ENCODE measurements around the gene ETNK1. TPM values are rescaled to one million over a fixed set of nuclear protein-coding genes. Genes with fewer than 3 reads are reported as not detected.
A peak's percentile ranks its signal among the peaks of the same experiment; 100 is the strongest.
"Not testable (repeated sequence)": the region's sequence is repeated elsewhere in the genome, so short reads cannot be mapped to it uniquely, and the experiment has no call there.

ETNK1 gene
- total RNA-seq, 4 donors from 2014 or later: 22.3 to 61.4 (median 25.7) TPM

- no peak overlapping the region for H3K4me3 ChIP-seq
- TF ChIP-seq EP300 (IDR thresholded peaks at IDR 0.05): no peak
- no peak for TF ChIP-seq CTCF (IDR thresholded peaks at IDR 0.05)
- no peak for TF ChIP-seq POLR2AphosphoS5 (IDR thresholded peaks at IDR 0.05)
- no peak for TF ChIP-seq POLR2A (IDR thresholded peaks at IDR 0.05)
- no peaks in the 10 kb centered on the region for H3K36me3 ChIP-seq
- no peak overlapping the region for H3K27ac ChIP-seq
- 58% methylated on average over 4 of the region's 4 CpGs for WGBS
- H3K4me1 ChIP-seq: no peaks in the 10 kb centered on the region
- no peak for DNase-seq (ENCODE audit: low spot score in 2 of 2)
- H3K27me3 ChIP-seq: no peaks in the 10 kb centered on the region
- peaks cover 3% of the 10 kb centered on the region for H3K9me3 ChIP-seq
These were observed 15.5 kb upstream of the ETNK1 start for GRCh38 chr12:22609501-22609900.

- Histone ChIP-seq H3K4me3 (no peak overlapping the region), H3K27me3 (no peaks in the 10 kb centered on the region), H3K27ac (no peak overlapping the region), H3K36me3 (no peaks in the 10 kb centered on the region), H3K4me1 (no peaks in the 10 kb centered on the region), H3K9me3 (peaks cover 3% of the 10 kb centered on the region)
- WGBS: 64% methylated on average over 3 of the region's 3 CpGs
- TF ChIP-seq EP300 (IDR thresholded peaks at IDR 0.05) (no peak), POLR2A (IDR thresholded peaks at IDR 0.05) (no peak), CTCF (IDR thresholded peaks at IDR 0.05) (no peak), POLR2AphosphoS5 (IDR thresholded peaks at IDR 0.05) (no peak)
- DNase-seq (ENCODE audit: low spot score in 2 of 2): no peak
These were observed 14.8 kb upstream of the ETNK1 start for GRCh38 chr12:22610131-22610530.

- 82% methylated on average over 6 of the region's 6 CpGs for WGBS
- H3K4me1 ChIP-seq; DNase-seq (ENCODE audit: low spot score in 2 of 2); H3K9me3 ChIP-seq; H3K27ac ChIP-seq; H3K4me3 ChIP-seq; H3K27me3 ChIP-seq; H3K36me3 ChIP-seq: not testable (repeated sequence)
These were observed 12.1 kb upstream of the ETNK1 start for GRCh38 chr12:22612822-22613221.

- H3K36me3 ChIP-seq: no peaks in the 10 kb centered on the region
- no peak for DNase-seq (ENCODE audit: low spot score in 2 of 2)
- 81% methylated on average over 2 of the region's 2 CpGs for WGBS
These were observed 8.9 kb upstream of the ETNK1 start for GRCh38 chr12:22615963-22616501.

GRCh38 chr12:22617630-22618029 is 7.3 kb upstream of the ETNK1 start:
- Histone ChIP-seq H3K36me3 (no peaks in the 10 kb centered on the region), H3K4me3 (no peak overlapping the region), H3K27me3 (no peaks in the 10 kb centered on the region), H3K9me3 (peaks cover 2% of the 10 kb centered on the region), H3K4me1 (no peaks in the 10 kb centered on the region), H3K27ac (no peak overlapping the region)
- no peak for TF ChIP-seq POLR2AphosphoS5 (IDR thresholded peaks at IDR 0.05)
- no peak for TF ChIP-seq CTCF (IDR thresholded peaks at IDR 0.05)
- TF ChIP-seq POLR2A (IDR thresholded peaks at IDR 0.05): no peak
- no peak for TF ChIP-seq EP300 (IDR thresholded peaks at IDR 0.05)
- no peak for DNase-seq (ENCODE audit: low spot score in 2 of 2)
- 92% methylated on average over 2 of the region's 2 CpGs for WGBS

More at GRCh38 chr12:22615963-22616501, 8.9 kb upstream of the ETNK1 start:
- H3K4me3 ChIP-seq: no peak overlapping the region
- peaks cover 3% of the 10 kb centered on the region for H3K9me3 ChIP-seq
- no peaks in the 10 kb centered on the region for H3K4me1 ChIP-seq
- H3K27me3 ChIP-seq: no peaks in the 10 kb centered on the region
- TF ChIP-seq EP300 (IDR thresholded peaks at IDR 0.05) (no peak), POLR2A (IDR thresholded peaks at IDR 0.05) (no peak), CTCF (IDR thresholded peaks at IDR 0.05) (no peak), POLR2AphosphoS5 (IDR thresholded peaks at IDR 0.05) (no peak)
- H3K27ac ChIP-seq: no peak overlapping the region

DNA sequence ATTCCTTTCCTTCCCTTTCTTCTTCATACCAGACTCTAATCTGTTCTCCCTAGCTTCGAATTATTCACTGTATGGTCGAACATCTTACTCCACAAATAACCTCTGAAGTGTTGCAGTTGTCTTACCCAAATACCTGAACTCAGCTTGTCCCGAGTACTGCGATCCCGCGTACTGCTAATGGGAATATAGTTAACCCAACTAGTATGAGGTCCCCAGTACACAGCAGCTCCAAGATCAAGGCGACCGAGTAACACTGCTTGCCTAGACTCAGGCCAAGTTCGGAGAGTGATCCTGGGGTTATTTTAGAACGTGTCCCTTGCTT is 462 bp upstream of the ETNK1 start:
- TF ChIP-seq POLR2AphosphoS5 (IDR thresholded peaks at IDR 0.05) (no peak), POLR2A (IDR thresholded peaks at IDR 0.05) (no peak), EP300 (IDR thresholded peaks at IDR 0.05) (no peak), CTCF (IDR thresholded peaks at IDR 0.05) (no peak)
- H3K27me3 ChIP-seq: no peaks in the 10 kb centered on the region
- peaks cover 40% of the 10 kb centered on the region for H3K4me1 ChIP-seq
- no peaks in the 10 kb centered on the region for H3K9me3 ChIP-seq
- H3K4me3 ChIP-seq: peak overlapping the region; percentile 66
- WGBS: 22% methylated on average over 10 of the region's 10 CpGs
- H3K36me3 ChIP-seq: no peaks in the 10 kb centered on the region
- DNase-seq (ENCODE audit: low spot score in 2 of 2): no peak
- H3K27ac ChIP-seq: peak overlapping the region; percentile 91
